GM23338 (cell line): ENCODE measurements around the gene RBM19.
A peak's percentile ranks its signal among the peaks of the same experiment; 100 is the strongest.

Experiments used
- CREB1 ChIP-seq: fragments of 250-450 bp; sonication (Bioruptor Pico); IDR thresholded peaks from 2 replicates; pipeline ENCODE4 v1.5.0; 2020; ENCODE audit warnings: low read depth, mild to moderate bottlenecking, moderate library complexity
- CTCF ChIP-seq, 2 experiments: fragments of 200-600 bp in 1 of 2; sonication (generic) in 1 of 2; conservative IDR thresholded peaks; 2 replicates each; pipeline versions ENCODE4 v1.5.1 to v1.6.1; 2016 to 2017; ENCODE audit warnings: antibody characterized with exemption in 2 of 2, low read depth in 2 of 2, mild to moderate bottlenecking in 2 of 2, moderate library complexity in 1 of 2
- ETS1 ChIP-seq: IDR thresholded peaks from 2 replicates; pipeline ENCODE4 v1.6.1; 2016; ENCODE audit warnings: antibody characterized with exemption
- EZH2 ChIP-seq: fragments of 200-600 bp; sonication (generic); IDR thresholded peaks from one replicate; pipeline ENCODE4 v1.8.0; 2017; ENCODE audit warnings: antibody characterized with exemption, mild to moderate bottlenecking, low read depth; ENCODE audit not compliant: unreplicated experiment
- EZH2phosphoT487 ChIP-seq: fragments of 200-600 bp; sonication (generic); IDR thresholded peaks from one replicate; pipeline ENCODE4 v1.8.1; 2018; ENCODE audit warnings: antibody characterized with exemption; ENCODE audit not compliant: unreplicated experiment
- JUNB ChIP-seq: IDR thresholded peaks from one replicate; pipeline ENCODE4 v1.6.1; 2016; ENCODE audit warnings: antibody characterized with exemption; ENCODE audit not compliant: unreplicated experiment
- NANOG ChIP-seq: IDR thresholded peaks from 2 replicates; pipeline ENCODE4 v1.6.1; 2016; ENCODE audit warnings: antibody characterized with exemption, borderline replicate concordance
- POLR2AphosphoS5 ChIP-seq: IDR thresholded peaks from 2 replicates; pipeline ENCODE4 v1.6.1; 2016; ENCODE audit warnings: antibody characterized with exemption, low read depth
- STAT1 ChIP-seq: IDR thresholded peaks from one replicate; pipeline ENCODE4 v1.6.1; 2016; ENCODE audit warnings: antibody characterized with exemption; ENCODE audit not compliant: unreplicated experiment
- ZNF114 ChIP-seq: fragments of 250-450 bp; sonication (Bioruptor Pico); IDR thresholded peaks from 2 replicates; pipeline ENCODE4 v1.5.0; 2020; ENCODE audit warnings: mild to moderate bottlenecking, moderate library complexity
- ZNF331 ChIP-seq: fragments of 250-450 bp; sonication (Bioruptor Pico); IDR thresholded peaks from 2 replicates; pipeline ENCODE4 v1.5.0; 2020; ENCODE audit warnings: low read depth, mild to moderate bottlenecking, moderate library complexity
- TF ChIP-seq, protein P1 (sequence below): IDR thresholded peaks from one replicate; pipeline ENCODE4 v1.6.1; 2018; ENCODE audit warnings: antibody characterized with exemption; ENCODE audit not compliant: unreplicated experiment

- TF ChIP-seq CTCF (conservative IDR thresholded peaks at IDR 0.05; ENCODE audit: low read depth in 2 of 2) (peak in 1 of 2 experiments; percentile 34; a peak in 2 of 4 replicates), EZH2 (no peak), EZH2phosphoT487 (no peak), POLR2AphosphoS5 (no peak), CREB1 (CRISPR knock-in tag) (no peak), NANOG (no peak), JUNB (no peak), STAT1 (no peak), ZNF331 (CRISPR knock-in tag) (no peak), ZNF114 (CRISPR knock-in tag) (no peak), ETS1 (no peak)
- TF ChIP-seq, protein P1, sequence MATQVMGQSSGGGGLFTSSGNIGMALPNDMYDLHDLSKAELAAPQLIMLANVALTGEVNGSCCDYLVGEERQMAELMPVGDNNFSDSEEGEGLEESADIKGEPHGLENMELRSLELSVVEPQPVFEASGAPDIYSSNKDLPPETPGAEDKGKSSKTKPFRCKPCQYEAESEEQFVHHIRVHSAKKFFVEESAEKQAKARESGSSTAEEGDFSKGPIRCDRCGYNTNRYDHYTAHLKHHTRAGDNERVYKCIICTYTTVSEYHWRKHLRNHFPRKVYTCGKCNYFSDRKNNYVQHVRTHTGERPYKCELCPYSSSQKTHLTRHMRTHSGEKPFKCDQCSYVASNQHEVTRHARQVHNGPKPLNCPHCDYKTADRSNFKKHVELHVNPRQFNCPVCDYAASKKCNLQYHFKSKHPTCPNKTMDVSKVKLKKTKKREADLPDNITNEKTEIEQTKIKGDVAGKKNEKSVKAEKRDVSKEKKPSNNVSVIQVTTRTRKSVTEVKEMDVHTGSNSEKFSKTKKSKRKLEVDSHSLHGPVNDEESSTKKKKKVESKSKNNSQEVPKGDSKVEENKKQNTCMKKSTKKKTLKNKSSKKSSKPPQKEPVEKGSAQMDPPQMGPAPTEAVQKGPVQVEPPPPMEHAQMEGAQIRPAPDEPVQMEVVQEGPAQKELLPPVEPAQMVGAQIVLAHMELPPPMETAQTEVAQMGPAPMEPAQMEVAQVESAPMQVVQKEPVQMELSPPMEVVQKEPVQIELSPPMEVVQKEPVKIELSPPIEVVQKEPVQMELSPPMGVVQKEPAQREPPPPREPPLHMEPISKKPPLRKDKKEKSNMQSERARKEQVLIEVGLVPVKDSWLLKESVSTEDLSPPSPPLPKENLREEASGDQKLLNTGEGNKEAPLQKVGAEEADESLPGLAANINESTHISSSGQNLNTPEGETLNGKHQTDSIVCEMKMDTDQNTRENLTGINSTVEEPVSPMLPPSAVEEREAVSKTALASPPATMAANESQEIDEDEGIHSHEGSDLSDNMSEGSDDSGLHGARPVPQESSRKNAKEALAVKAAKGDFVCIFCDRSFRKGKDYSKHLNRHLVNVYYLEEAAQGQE: no peak
These were observed 167.6 kb downstream of the RBM19 start for GRCh38 chr12:113798552-113798951.
